ENCODE data around the gene BRSK2.

- no peak for TF ChIP-seq CTCF (conservative IDR thresholded peaks at IDR 0.05 in 1 of 2, IDR thresholded peaks at IDR 0.05 in 1 of 2; ENCODE audit: extremely low read depth in 1 of 2, insufficient read depth in 1 of 2, low read depth in 1 of 2, low read length in 2 of 2)
- TF ChIP-seq EZH2 (IDR thresholded peaks at IDR 0.05; ENCODE audit: borderline replicate concordance, low read length), result no peak
These were observed 27.9 kb upstream of the BRSK2 start for GRCh38 chr11:1361882-1362281.
